Measurements from ENCODE around the gene TTC16.

- TF ChIP-seq POLR2AphosphoS5 (IDR thresholded peaks at IDR 0.05; ENCODE audit: low read depth, low read length): no peak
- no peak for TF ChIP-seq POLR2A (IDR thresholded peaks at IDR 0.05; ENCODE audit: low read depth, low read length)
- TF ChIP-seq TAF1 (IDR thresholded peaks at IDR 0.05; ENCODE audit: borderline replicate concordance, low read depth, low read length): no peak
Measured at GRCh38 chr9:127714951-127715469, 869 bp upstream of the TTC16 start.

Data from GM12892 (cell line).